GM18861 (cell line): ENCODE data around the gene NAXD.
"Not testable (repeated sequence)": the region's sequence is repeated elsewhere in the genome, so short reads cannot be mapped to it uniquely, and the experiment has no call there.

Experiments used
- ATAC-seq: cut with Tn5 transposase; IDR thresholded peaks from one replicate; pipeline ENCODE4 v1.9.1; 2021; ENCODE audit not compliant: unreplicated experiment

The NAXD gene

GRCh38 chr13:110593430-110594130, 21.8 kb upstream of the NAXD start:
- peak; percentile 78 for ATAC-seq

- no peak for ATAC-seq
Observed at GRCh38 chr13:110597041-110597689, 18.2 kb upstream of the NAXD start.

DNA sequence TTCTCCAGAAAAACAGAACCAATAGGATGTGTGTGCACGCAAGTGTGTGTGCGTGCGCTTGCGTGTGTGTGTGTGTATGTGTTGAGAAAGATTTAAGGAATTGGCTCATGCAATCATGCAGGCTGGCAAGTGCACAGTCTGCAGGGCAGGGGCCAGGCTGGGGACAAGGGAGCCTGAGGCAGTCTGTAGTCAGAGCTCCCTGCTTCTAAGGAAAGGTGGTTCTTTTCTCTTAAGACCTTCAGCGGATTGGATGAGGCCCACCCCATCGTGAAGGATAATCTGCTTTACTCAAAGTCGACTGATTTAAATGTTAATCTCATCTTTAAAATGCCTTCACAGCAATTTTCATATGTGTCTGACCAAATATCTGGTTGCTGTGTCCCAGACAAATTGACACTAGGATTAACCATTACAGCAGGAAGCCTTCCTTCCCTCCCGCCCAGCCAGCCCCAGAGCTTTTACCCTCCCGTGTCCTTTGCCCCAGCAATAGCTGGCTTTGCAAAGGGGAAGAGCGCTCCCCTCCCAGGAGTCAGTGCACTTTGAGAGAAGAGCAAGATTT, 15.0 kb upstream of the NAXD start:
- no peak for ATAC-seq

GRCh38 chr13:110600980-110601379, 14.4 kb upstream of the NAXD start:
- no peak for ATAC-seq

DNA sequence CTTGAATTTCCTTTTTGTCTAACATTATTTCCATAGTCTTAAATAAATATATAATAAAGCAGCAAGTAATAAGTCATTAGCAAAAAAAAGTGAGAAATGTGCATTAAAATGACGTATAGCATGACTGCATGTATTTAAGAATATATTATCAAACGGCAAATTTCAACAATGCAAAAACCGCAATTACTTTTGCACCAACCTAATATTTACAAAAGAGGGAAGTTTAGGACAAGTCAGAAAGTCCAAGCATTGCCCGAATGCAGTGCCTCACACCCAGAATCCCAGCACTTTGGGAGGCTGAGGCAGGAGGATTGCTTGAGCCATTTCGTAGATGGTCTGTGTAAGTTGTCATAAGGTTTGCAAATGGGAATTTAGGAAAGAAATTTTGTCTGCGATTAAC, 10.2 kb upstream of the NAXD start:
- ATAC-seq, result no peak

- ATAC-seq, result not testable (repeated sequence)
Observed at GRCh38 chr13:110606281-110606680, 9.1 kb upstream of the NAXD start.

GRCh38 chr13:110607675-110608224, 7.6 kb upstream of the NAXD start:
- no peak for ATAC-seq

- ATAC-seq, result no peak
Observed at GRCh38 chr13:110610955-110611595, 4.3 kb upstream of the NAXD start.

GRCh38 chr13:110615005-110615321, 382 bp upstream of the NAXD start:
- ATAC-seq, result no peak

GRCh38 chr13:110616103-110617101, 1.1 kb downstream of the NAXD start:
- peak; percentile 43 for ATAC-seq

GRCh38 chr13:110617321-110618072, 2.2 kb downstream of the NAXD start:
- no peak for ATAC-seq

- ATAC-seq, result no peak
Observed at GRCh38 chr13:110618167-110618566, 2.8 kb downstream of the NAXD start.

DNA sequence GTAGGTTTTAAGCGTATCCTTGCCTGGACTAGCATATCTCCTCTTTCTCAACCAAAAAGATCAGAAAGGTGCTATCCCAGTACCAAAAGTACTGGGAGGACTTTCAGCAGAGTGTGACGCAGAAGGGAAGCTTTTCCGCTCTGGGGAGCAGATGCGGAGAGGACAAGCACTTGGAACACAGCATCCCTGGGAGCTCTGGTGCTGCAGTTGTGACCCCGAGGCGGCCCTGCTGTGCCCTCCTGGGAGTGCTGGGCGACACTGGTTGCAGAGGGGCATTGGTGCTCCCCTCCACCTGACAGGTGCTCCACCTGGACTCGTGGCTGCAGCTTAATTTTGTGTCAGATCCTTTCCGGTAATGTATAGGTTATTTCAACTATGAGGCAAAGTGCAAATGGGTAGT, 3.4 kb downstream of the NAXD start:
- ATAC-seq, result no peak

GRCh38 chr13:110620596-110620995, 5.3 kb downstream of the NAXD start:
- ATAC-seq, result no peak

DNA sequence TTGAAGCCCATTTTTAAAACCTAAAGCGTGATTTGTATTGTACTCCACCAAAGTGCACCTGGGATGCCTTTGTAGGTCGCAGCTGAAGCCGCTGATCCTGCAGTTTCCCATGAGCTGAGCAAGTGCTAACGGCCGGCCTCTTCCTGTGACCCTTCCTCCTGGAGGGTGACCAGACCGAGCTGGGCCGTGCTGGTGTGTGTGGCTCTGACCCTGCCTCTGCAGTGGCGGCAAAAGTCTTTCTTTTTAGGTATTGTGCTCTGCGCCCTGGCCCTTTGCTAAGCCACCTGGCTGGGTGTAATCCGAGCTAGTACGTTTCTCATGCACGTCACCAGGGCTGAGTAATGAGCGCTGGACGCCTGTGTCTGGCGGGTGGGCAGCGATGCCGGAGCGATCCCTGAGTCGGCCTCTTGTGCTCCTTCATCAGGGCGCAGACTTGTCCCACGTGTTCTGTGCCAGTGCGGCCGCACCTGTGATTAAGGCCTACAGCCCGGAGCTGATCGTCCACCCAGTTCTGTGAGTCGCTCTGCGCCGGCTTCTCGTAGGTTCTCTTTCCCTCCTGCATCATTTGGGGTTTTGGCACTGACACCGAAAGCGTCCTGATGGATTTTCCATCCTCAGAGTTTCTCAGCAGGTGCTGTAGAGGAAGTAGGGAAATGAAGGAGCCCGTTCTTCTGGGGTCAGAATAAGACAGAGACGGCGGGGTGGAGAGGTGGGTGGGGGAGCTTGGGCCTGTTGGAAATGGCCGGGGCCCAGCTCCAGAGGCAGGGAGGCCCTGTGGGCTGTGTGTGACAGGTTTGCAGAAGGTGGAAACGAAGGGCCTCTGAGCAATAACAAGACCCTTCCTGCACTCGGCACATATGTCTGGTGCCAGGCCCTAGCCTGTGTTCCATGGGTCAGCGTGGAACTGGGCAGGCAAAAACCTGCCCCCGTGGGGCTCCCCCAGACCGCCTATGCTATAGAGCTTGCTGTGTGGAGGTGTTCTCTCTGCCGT, 9.7 kb downstream of the NAXD start:
- ATAC-seq, result no peak

DNA sequence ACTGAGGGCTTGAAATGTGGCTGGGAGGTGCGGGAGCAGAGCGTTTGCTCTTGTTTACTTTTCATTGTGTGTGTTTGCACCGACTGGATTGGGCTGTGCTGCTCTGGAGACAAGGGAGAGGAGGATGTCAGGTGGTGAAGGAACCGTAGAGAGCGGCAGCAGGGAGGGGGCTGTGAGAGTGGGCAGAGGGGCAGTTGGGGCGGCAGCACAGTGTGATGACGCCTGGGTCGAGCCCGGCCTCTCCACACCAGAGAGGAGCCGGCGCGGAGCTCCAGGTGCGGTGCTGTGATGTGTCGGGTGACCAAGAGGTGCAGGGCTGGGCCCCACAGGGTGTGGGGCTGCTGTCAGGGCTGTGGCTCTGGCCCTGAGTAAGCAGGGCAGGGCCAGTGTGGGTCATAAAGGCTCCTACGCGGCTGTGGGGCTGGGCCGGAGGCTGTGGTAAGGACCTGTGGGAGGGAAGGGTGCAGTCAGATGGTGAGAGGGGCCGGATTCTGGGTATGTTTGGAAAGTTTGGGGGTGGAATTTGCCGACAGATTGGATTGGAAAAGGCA, 10.5 kb downstream of the NAXD start:
- no peak for ATAC-seq

DNA sequence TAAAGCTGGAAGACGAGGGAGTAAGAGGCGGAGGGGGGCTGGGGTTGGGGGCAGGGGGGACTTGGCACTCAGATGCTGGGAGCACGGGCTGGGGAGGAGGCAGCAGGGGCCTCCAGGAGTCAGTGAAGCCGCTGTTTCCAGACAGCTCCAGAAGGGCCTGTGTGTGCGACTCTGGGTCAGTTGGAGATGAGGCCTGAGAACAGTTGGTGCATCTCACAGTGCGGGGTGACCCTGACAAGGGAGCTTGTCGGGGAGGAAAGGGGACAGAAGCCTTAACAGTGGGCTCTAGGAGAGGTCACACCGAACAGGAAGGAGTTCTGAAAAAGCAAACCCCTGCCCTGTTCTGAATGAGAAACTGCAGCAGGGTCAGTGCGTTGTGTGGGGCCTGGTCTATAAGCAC, 11.2 kb downstream of the NAXD start:
- no peak for ATAC-seq

DNA sequence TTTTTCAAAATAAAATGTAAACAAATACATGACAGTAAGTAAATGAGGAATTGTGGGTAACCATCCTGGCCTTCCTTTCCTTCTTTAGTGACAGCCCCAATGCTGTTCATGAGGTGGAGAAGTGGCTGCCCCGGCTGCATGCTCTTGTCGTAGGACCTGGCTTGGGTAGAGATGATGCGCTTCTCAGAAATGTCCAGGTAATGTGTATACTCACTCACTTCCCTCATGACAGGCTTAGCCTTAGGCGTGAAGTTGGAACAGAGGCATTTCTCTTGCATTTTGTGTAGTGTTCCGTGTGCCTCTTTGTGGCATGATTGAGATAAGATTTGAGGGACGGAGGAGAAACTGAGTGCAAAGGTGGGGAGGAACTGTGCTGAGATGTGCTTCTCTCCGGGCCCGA, 12.0 kb downstream of the NAXD start:
- no peak for ATAC-seq
